Tibial artery (tissue), 4 donors: ENCODE results near the gene OR2J2.
"Not testable (repeated sequence)": the region's sequence is repeated elsewhere in the genome, so short reads cannot be mapped to it uniquely, and the experiment has no call there.

Experiments
- DNase-seq, 2 donors: peaks; one replicate each; pipeline ENCODE4 v3.0.0-alpha.2; 2019
- H3K27ac ChIP-seq, 2 donors: fragments of 200-600 bp; sonication (generic) in 1 of 2; 1 replicate in 1 of 2; 2 replicates in 1 of 2; pipeline ENCODE4 v1.5.1; 2018 to 2019; ENCODE audit warnings: mild to moderate bottlenecking in 1 of 2
- H3K27me3 ChIP-seq, 2 donors: fragments of 200-600 bp; sonication (generic) in 1 of 2; one replicate each; pipeline versions ENCODE4 v1.5.1 to v1.6.0; 2016 to 2019
- H3K36me3 ChIP-seq, 3 donors: fragments of 200-600 bp; sonication (generic) in 2 of 3; one replicate each; pipeline ENCODE4 v1.5.1; 2016 to 2019; ENCODE audit warnings: mild to moderate bottlenecking in 2 of 3
- H3K4me1 ChIP-seq, 4 donors: fragments of 200-600 bp; sonication (generic) in 2 of 4; 1 replicate in 3 of 4; 2 replicates in 1 of 4; pipeline ENCODE4 v1.5.1; 2016 to 2019
- H3K4me3 ChIP-seq, 2 donors: fragments of 200-600 bp; sonication (generic) in 1 of 2; 1 replicate in 1 of 2; 2 replicates in 1 of 2; pipeline ENCODE4 v1.5.1; 2018 to 2019; ENCODE audit warnings: mild to moderate bottlenecking in 2 of 2
- H3K9me3 ChIP-seq, 3 donors: fragments of 200-600 bp; sonication (generic) in 1 of 3; one replicate each; pipeline ENCODE4 v1.5.1; 2016 to 2019
- intact Hi-C: fragments of 100-400 bp; cut with DNase I; formaldehyde crosslinking; loops from one replicate; pipeline ENCODE4 v1.15.0; 2023; ENCODE audit warnings: low total_unique reads
- TF ChIP-seq, protein P1 (sequence below), 2 experiments: fragments of 200-600 bp in 1 of 2; fragments of 450-650 bp in 1 of 2; IDR thresholded peaks; one replicate each; pipeline ENCODE4 v1.5.1; 2017 to 2019; ENCODE audit warnings: antibody characterized with exemption in 2 of 2, mild to moderate bottlenecking in 1 of 2, moderate library complexity in 1 of 2

OR2J2 gene

GRCh38 chr6:29216528-29216927 lies 45.8 kb downstream of the OR2J2 start:
- intact Hi-C loops = no loop called here
- no peak overlapping the region for H3K4me3 ChIP-seq
- H3K36me3 ChIP-seq = no peaks in the 10 kb centered on the region
- DNase-seq = no peak
- TF ChIP-seq, protein P1, sequence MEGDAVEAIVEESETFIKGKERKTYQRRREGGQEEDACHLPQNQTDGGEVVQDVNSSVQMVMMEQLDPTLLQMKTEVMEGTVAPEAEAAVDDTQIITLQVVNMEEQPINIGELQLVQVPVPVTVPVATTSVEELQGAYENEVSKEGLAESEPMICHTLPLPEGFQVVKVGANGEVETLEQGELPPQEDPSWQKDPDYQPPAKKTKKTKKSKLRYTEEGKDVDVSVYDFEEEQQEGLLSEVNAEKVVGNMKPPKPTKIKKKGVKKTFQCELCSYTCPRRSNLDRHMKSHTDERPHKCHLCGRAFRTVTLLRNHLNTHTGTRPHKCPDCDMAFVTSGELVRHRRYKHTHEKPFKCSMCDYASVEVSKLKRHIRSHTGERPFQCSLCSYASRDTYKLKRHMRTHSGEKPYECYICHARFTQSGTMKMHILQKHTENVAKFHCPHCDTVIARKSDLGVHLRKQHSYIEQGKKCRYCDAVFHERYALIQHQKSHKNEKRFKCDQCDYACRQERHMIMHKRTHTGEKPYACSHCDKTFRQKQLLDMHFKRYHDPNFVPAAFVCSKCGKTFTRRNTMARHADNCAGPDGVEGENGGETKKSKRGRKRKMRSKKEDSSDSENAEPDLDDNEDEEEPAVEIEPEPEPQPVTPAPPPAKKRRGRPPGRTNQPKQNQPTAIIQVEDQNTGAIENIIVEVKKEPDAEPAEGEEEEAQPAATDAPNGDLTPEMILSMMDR (IDR thresholded peaks at IDR 0.05) = no peak
- H3K27me3 ChIP-seq = no peaks in the 10 kb centered on the region
- H3K4me1 ChIP-seq = no peaks in the 10 kb centered on the region
- no peaks in the 10 kb centered on the region for H3K9me3 ChIP-seq
- H3K27ac ChIP-seq = no peak overlapping the region

DNA sequence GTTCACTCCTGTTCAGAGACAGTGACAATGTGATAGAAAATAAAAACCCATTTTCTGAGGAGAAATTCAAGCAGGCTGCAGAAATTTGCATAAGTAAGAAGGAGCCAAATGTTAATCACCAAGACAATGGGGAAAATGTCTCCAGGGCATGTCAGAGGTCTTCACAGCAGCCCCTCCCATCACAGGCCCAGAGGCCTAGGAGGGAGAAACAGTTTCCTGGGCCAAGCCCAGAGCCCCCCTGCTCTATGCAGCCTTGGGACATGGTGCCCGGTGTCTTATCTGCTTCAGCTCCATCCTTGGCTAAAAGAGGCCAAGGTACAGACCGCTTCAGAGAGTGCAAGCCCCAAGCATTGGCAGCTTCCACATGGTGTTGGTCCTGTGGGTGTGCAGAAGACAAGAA lies 46.5 kb downstream of the OR2J2 start:
- H3K4me3 ChIP-seq, DNase-seq, H3K36me3 ChIP-seq, H3K27me3 ChIP-seq, H3K27ac ChIP-seq, intact Hi-C loops, H3K4me1 ChIP-seq, H3K9me3 ChIP-seq: not testable (repeated sequence)

DNA sequence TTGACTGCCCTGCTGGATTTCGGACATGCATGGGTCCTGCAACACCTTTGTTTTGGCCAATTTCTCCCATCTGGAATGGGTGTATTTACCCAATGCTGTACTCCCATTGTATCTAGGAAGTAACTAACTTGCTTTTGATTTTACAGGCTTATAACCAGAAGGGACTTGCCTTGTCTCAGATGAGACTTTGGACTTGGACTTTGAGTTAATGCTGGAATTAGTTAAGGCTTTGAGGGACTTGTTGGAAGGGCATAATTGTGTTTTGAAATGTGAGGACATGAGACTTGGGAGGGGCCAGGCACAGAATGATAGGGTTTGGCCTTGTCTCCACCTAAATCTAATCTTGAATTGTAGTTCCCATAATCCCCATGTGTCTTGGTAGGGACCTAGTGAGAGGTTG lies 47.3 kb downstream of the OR2J2 start:
- H3K9me3 ChIP-seq, intact Hi-C loops, H3K36me3 ChIP-seq: not testable (repeated sequence)

More for the DNA sequence above, 47.3 kb downstream of the OR2J2 start:
- DNase-seq, H3K4me1 ChIP-seq, H3K4me3 ChIP-seq, H3K27ac ChIP-seq, H3K27me3 ChIP-seq: not testable (repeated sequence)
